GM11168 (cell line): ENCODE measurements around the gene SHTN1.

Experiments used
- in situ Hi-C: fragments of 300-500 bp; cut with MboI; formaldehyde crosslinking; loops from one replicate; pipeline ENCODE4 v1.12.0; 2022; ENCODE audit warnings: low sequenced_read_pairs; ENCODE audit not compliant: unreplicated experiment

SHTN1 gene

GRCh38 chr10:116878123-116878522 lies 126.9 kb downstream of the SHTN1 start:
- in situ Hi-C loops, result no loop called here

- in situ Hi-C loops, result no loop called here
Observed at GRCh38 chr10:116877391-116877790, 127.6 kb downstream of the SHTN1 start.

DNA sequence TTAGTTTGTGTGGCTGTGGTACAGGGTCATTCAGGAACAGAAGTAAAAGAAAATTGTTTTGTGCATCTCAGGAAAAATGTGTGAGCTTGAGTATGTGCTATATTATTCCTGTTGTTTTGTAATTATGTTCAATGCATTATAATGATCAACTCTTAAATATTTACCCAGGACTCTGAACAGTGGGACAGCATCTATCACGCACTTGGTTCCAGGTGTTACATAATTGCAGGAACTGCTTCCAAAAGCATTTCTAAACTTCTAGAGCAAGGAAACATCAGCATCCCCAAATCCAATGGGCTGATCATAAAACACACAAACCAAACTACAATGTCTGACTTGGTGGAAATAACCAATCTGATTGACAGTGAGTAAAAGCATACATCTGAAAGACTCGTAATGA lies 129.1 kb downstream of the SHTN1 start:
- in situ Hi-C loops, result no loop called here

- in situ Hi-C loops, result no loop called here
Observed at GRCh38 chr10:116873134-116873533, 131.9 kb downstream of the SHTN1 start.

DNA sequence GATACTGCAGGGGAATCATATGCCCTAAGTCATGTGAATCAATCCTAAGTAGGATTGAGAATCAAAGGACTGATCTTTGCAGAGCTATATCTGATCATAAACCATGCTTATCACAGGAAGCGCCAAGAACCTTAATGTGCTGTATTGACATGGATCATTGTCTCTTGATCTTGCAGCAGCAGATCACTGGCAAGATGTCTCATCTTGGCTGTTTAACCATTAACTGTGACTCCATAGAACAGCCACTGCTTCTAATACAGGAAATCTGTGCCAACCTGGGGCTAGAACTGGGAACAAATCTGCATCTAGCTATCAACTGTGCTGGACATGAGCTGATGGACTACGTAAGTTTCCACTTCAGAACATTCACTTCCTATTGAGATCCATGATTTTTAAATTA lies 134.0 kb downstream of the SHTN1 start:
- in situ Hi-C loops, result no loop called here

DNA sequence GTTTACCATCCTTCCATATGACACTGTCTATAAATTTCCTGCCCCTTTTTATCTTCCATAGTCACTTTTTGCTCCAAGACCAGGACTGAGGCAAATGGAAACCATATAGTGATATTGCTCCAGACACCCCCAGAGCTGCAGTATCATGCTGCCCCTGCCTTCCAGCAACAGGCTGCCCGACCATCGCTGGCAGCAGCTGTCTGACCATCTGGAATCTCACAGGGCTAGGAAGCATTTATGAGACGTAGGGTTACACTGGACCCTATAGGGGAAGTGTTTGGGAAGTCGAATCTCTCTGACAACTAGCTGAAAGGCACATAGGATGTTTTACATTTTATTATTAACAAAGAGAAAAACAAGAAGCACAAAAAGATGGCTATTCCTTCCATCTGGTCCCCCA lies 136.3 kb downstream of the SHTN1 start:
- in situ Hi-C loops, result no loop called here

DNA sequence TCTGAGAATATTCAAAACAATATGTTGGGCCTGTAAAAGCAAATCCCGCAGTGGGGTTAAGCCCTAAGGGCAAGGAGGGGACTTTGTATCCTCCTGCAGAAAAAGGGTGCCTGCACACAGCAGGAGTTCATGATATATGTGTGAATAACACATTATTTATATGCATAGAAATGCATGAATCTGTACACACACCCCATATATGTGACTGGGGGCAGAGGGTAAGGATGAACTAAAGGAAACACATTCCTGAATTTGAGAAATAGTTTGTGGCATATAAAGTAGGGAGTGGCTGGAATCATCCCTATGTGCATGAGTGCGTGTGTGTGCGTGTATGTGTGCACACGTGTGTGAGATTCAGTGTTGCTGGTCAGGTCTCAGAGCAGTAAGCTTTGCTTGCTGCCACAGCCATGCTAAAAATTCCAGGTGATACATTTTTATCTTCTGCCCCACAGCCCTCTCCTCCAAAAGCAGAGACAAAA lies 136.8 kb downstream of the SHTN1 start:
- in situ Hi-C loops, result no loop called here

DNA sequence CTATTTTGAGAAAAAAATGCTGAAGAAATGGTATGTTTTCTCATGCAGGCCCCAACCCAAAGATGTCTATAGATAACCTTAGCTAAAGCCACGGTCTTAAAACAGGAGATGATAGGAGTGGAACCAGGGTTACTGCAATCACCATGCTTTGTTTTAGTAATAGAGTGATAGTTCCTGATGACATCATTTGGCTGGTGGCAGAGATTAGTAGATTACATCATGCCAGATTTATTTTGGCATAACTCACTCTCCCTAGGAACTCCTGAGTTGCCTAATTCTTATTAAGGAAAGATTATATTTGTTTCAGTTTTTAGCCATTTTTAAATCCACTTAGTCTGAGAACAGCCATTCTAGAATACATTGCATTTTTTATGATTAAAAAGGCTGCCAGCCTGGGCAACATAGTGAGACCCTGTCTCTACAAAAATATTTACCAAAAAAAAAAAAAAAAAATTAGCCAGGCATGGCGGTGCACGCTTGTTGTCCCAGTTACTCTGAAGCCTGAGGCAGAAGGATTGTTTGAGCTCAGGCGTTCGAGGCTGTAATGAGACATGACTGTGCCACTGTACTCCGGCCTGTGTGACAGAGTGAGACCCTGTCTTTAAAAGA lies 137.9 kb downstream of the SHTN1 start:
- in situ Hi-C loops, result no loop called here

GRCh38 chr10:116866066-116866465 lies 138.9 kb downstream of the SHTN1 start:
- in situ Hi-C loops, result no loop called here

DNA sequence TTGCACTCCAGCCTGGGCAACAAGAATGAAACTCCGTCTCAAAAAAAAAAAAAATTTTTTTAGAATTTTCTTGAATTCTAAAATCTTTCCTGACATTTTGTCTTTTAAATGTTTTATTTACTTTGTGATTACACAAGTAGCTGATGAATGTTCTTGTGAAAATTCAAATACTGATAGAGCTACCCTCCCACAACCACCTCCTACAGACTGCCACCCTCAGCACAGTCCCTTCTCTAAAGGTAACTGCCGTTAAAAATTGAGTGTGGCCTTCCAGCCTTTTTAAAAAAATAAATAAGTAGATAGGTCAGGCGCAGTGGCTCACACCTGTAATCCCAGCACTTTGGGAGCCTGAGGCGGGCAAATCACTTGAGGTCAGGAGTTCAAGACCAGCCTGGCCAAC lies 140.6 kb downstream of the SHTN1 start:
- in situ Hi-C loops, result no loop called here

DNA sequence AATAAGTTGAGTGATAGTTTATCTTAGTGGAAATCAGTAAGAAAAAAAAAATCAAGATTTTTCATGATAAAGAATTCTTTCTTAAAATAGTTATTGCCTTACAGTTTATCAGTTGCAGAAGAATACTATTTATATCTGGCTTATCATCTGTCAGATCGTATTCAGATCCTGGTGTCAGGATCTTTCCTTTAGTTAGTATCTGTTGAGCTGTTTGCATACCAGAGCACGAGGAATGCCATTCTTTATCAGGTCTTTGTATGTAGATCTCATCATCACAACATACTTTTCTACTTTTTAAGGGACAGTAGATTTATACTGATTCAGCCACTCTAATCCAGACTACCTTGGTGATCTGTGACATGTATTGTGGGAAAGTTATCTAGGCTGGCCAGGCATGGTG lies 143.2 kb downstream of the SHTN1 start:
- in situ Hi-C loops, result no loop called here

GRCh38 chr10:116857156-116857555 lies 147.8 kb downstream of the SHTN1 start:
- in situ Hi-C loops, result no loop called here

DNA sequence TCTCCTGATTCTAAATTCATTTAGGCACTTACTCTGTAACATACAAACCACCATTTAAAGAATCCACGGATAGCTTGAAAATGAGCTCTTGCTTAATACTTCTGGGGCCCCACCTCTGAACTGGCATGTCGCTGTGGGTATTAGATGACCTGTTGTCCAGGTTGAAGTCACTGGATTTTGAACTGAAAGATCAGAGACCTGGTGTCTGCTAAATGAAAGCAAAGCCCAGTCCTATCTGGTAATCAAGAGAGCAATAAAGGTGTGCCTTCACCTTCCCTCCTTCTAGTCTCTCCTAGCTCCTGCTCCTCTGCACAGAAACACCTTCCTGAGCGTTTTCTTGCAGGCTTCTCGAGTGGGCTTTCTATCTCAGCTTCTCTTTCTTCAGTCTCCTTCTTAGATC lies 151.3 kb downstream of the SHTN1 start:
- in situ Hi-C loops, result no loop called here

- in situ Hi-C loops, result no loop called here
Observed at GRCh38 chr10:116853287-116853686, 151.7 kb downstream of the SHTN1 start.

GRCh38 chr10:116852246-116852645 lies 152.7 kb downstream of the SHTN1 start:
- in situ Hi-C loops, result no loop called here

GRCh38 chr10:116850058-116850611 lies 154.9 kb downstream of the SHTN1 start:
- in situ Hi-C loops, result no loop called here

- in situ Hi-C loops, result no loop called here
Observed at GRCh38 chr10:116849248-116850057, 155.5 kb downstream of the SHTN1 start, which contains the start of gene ENO4. TSS of gene ENO4 (plus strand) at chr10:116849499. CDS start at chr10:116849567, 68 bp downstream.

DNA sequence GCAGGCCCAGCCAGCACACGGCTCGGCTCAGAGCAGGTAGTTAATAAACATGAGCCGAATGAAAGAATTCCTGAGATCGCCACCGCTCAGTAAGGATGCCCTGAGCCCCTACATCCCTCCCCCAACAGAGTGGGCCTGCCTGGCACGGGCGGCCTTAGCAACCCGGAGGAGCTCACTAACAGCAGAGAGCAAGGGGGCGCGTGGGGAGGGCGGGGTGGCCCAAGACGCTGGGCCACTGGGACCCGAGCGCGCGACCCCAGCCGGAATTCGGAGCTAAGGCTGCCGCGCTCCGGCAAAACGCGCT lies 156.1 kb downstream of the SHTN1 start:
- in situ Hi-C loops, result no loop called here

GRCh38 chr10:116848032-116848943 lies 156.7 kb downstream of the SHTN1 start:
- in situ Hi-C loops, result no loop called here

GRCh38 chr10:116845823-116846222 lies 159.2 kb downstream of the SHTN1 start:
- in situ Hi-C loops, result no loop called here
